GM12878 (cell line): ENCODE results near the gene RAD51B. TPM values are rescaled to one million over a fixed set of nuclear protein-coding genes. Genes with fewer than 3 reads are reported as not detected.

Source experiments
- ATAC-seq: fragments of 200-7000 bp; cut with Tn5 transposase; 3 replicates; pipeline ENCODE4 v1.9.1; 2020; ENCODE audit warnings: mild to moderate bottlenecking, moderate library complexity
- BruUV-seq: library from RNA; stranded (reverse); fragments of 400-500 nt; replicated peaks from 2 replicates; lab custom pipeline; 2021; lab: Mats Ljungman, UMichigan
- CTCF ChIA-PET: fragments of 300-600 bp; sonication (Branson Sonifier 250); formaldehyde crosslinking; extraction: SDS; loops from one replicate; lab custom pipeline; 2021; ENCODE audit warnings: inconsistent platforms; lab: Yijun Ruan, JAX
- POLR2A ChIA-PET: fragments of 350-600 bp; formaldehyde crosslinking; extraction: SDS; loops from one replicate; lab custom pipeline; 2021; ENCODE audit warnings: inconsistent platforms; lab: Charles Lee
- RAD21 ChIA-PET: fragments of 300-600 bp; sonication (Branson Sonifier 250); formaldehyde crosslinking; loops from one replicate; lab custom pipeline; 2023; ENCODE audit warnings: antibody characterized with exemption; ENCODE audit not compliant: unreplicated experiment; lab: Charles Lee
- SMC1A ChIA-PET: fragments of 300-600 bp; sonication (Branson Sonifier 250); formaldehyde crosslinking; loops from one replicate; lab custom pipeline; 2023; ENCODE audit not compliant: unreplicated experiment, uncharacterized antibody; lab: Charles Lee
- DNase-seq: peaks from one replicate; pipeline ENCODE4 v3.0.0-alpha.2; 2011; ENCODE audit warnings: low read depth, low spot score
- FAIRE-seq: peaks from 3 replicates; lab custom pipeline; 2011; peaks lifted over from hg19 to GRCh38; lab: Jason Lieb, UNC
- H2AFZ ChIP-seq: 2 replicates; pipeline ENCODE4 v1.6.0; 2011; ENCODE audit warnings: low read depth, low read length, control low read depth; ENCODE audit not compliant: control insufficient read depth
- H3K27ac ChIP-seq: 2 replicates; pipeline ENCODE4 v1.5.1; 2011; ENCODE audit warnings: control low read depth; ENCODE audit not compliant: control insufficient read depth, insufficient read depth
- H3K27me3 ChIP-seq, 2 experiments: replicated peaks in 1 of 2; 2 replicates each; pipeline versions ENCODE4 v1.6.0 to v1.6.1; 2011; ENCODE audit warnings: low read length in 1 of 2; ENCODE audit not compliant: control insufficient read depth in 2 of 2, insufficient read depth in 2 of 2
- H3K36me3 ChIP-seq, 2 experiments: 2 replicates each; pipeline ENCODE4 v1.5.1; 2011; ENCODE audit warnings: low read length in 1 of 2; ENCODE audit not compliant: control insufficient read depth in 2 of 2, insufficient read depth in 2 of 2
- H3K4me1 ChIP-seq: 2 replicates; pipeline ENCODE4 v1.6.1; 2011; ENCODE audit warnings: mild to moderate bottlenecking, low read length, moderate library complexity, mixed read lengths; ENCODE audit not compliant: control insufficient read depth, insufficient read depth
- H3K4me2 ChIP-seq: 2 replicates; pipeline ENCODE4 v1.6.0; 2011; ENCODE audit warnings: control low read depth; ENCODE audit not compliant: control insufficient read depth, insufficient read depth
- H3K4me3 ChIP-seq: fragments of 200-600 bp; sonication (generic); 2 replicates; pipeline ENCODE4 v1.5.1; 2016
- H3K79me2 ChIP-seq: 2 replicates; pipeline ENCODE4 v1.6.0; 2011; ENCODE audit warnings: low read length; ENCODE audit not compliant: control insufficient read depth, insufficient read depth
- H3K9ac ChIP-seq: 2 replicates; pipeline ENCODE4 v1.8.0; 2011; ENCODE audit warnings: low read length, control low read depth, mixed read lengths; ENCODE audit not compliant: control insufficient read depth, insufficient read depth
- H3K9me3 ChIP-seq: replicated peaks from 3 replicates; pipeline ENCODE4 v1.5.1; 2011; ENCODE audit warnings: mild to moderate bottlenecking, low read length; ENCODE audit not compliant: control insufficient read depth, insufficient read depth
- H4K20me1 ChIP-seq: 2 replicates; pipeline ENCODE4 v1.6.0; 2011; ENCODE audit not compliant: control insufficient read depth, insufficient read depth
- ASH2L ChIP-seq: fragments of 300-600, 200-600 bp; sonication (generic); IDR thresholded peaks from 2 replicates; pipeline ENCODE4 v1.6.1; 2017; ENCODE audit warnings: low read depth, mild to moderate bottlenecking, borderline replicate concordance
- ATF3 ChIP-seq: IDR thresholded peaks from 2 replicates; pipeline ENCODE4 v1.6.1; 2011; ENCODE audit warnings: low read depth, mild to moderate bottlenecking, low read length, moderate library complexity, borderline replicate concordance; ENCODE audit errors: extremely low read depth
- ELK1 ChIP-seq: IDR thresholded peaks from 2 replicates; pipeline ENCODE4 v1.6.1; 2012; ENCODE audit warnings: low read depth, low read length, improper control_type of control experiment
- HDAC6 ChIP-seq: fragments of 200-600 bp; sonication (generic); IDR thresholded peaks from one replicate; pipeline ENCODE4 v1.8.0; 2017; ENCODE audit warnings: antibody characterized with exemption; ENCODE audit not compliant: unreplicated experiment
- IRF5 ChIP-seq: fragments of 450-650 bp; IDR thresholded peaks from 2 replicates; pipeline ENCODE4 v1.6.1; 2017; ENCODE audit warnings: borderline replicate concordance
- MYC ChIP-seq: IDR thresholded peaks from 2 replicates; pipeline ENCODE4 v1.6.1; 2011; ENCODE audit warnings: mild to moderate bottlenecking, low read length, moderate library complexity, inconsistent platforms; ENCODE audit not compliant: insufficient read depth, insufficient replicate concordance, insufficient read length, severe bottlenecking
- NR2C2 ChIP-seq: IDR thresholded peaks from 2 replicates; pipeline ENCODE4 v1.6.1; 2011; ENCODE audit warnings: borderline replicate concordance, low read depth; ENCODE audit not compliant: control insufficient read depth, insufficient read length
- POLR2AphosphoS2 ChIP-seq: IDR thresholded peaks from 2 replicates; pipeline ENCODE4 v1.6.1; 2011; ENCODE audit warnings: low read depth, mild to moderate bottlenecking, low read length, improper control_type of control experiment, moderate library complexity
- RFX5 ChIP-seq: IDR thresholded peaks from 2 replicates; pipeline ENCODE4 v1.6.1; 2011; ENCODE audit warnings: low read depth, low read length, improper control_type of control experiment
- RUNX3 ChIP-seq: IDR thresholded peaks from 2 replicates; pipeline ENCODE4 v1.6.1; 2012; ENCODE audit warnings: low read length, inconsistent platforms
- SIX5 ChIP-seq: IDR thresholded peaks from 2 replicates; pipeline ENCODE4 v1.6.1; 2011; ENCODE audit warnings: mild to moderate bottlenecking, low read depth, low read length, moderate library complexity; ENCODE audit not compliant: severe bottlenecking
- ZNF217 ChIP-seq: fragments of 450-650 bp; IDR thresholded peaks from 2 replicates; pipeline ENCODE4 v1.6.1; 2017; ENCODE audit warnings: antibody characterized with exemption, mild to moderate bottlenecking
- WGBS: methylation state at CpG from one replicate; pipeline ENCODE4 v1.1.6; 2016; ENCODE audit warnings: low lambda C conversion rate; ENCODE audit not compliant: insufficient replicate concordance, insufficient coverage; ENCODE audit errors: missing lambda C conversion rate; 5-methylcytosine and 5-hydroxymethylcytosine counted together
- in situ Hi-C: fragments of 300-500 bp; cut with MboI; formaldehyde crosslinking; loops from 9 replicates; pipeline ENCODE4 v1.14.3; 2018; ENCODE audit warnings: mixed read lengths
- intact Hi-C: fragments of 100-400 bp; cut with micrococcal nuclease; formaldehyde crosslinking; loops from one replicate; pipeline ENCODE4 v1.14.2; 2022; ENCODE audit not compliant: unreplicated experiment
- polyA plus RNA-seq, 11 experiments: library from polyadenylated mRNA; depleted of rRNA in 4 of 11; unstranded in 6 of 11; stranded (reverse) in 5 of 11; fragments of >200 nt; fragmentation: Nextera tagmentation in 4 of 11; fragmentation: Illumina TruSeq in 1 of 11; extraction: Ambion mirVana in 4 of 11; extraction: Trizol in 1 of 11; gene quantifications; 1 replicate in 1 of 11; 2 replicates in 10 of 11; pipeline versions ENCODE4 v1.2.1 to v1.2.3, GENCODE V29; 2011 to 2016; ENCODE audit warnings: inconsistent platforms in 2 of 11, missing spikeins in 2 of 11, low read depth in 1 of 11
- total RNA-seq, 4 experiments: library from RNA; depleted of rRNA in 3 of 4; stranded (reverse); fragments of >200 nt in 3 of 4; fragmentation: Illumina TruSeq in 1 of 4; extraction: Trizol in 1 of 4; gene quantifications; 2 replicates each; pipeline versions ENCODE4 v1.2.1 to v1.2.3, GENCODE V29; 2013 to 2021
- TF ChIP-seq, protein P1 (sequence below): fragments of 450-650 bp; formaldehyde crosslinking; IDR thresholded peaks from 2 replicates; pipeline ENCODE4 v1.5.0; 2022; ENCODE audit warnings: mild to moderate bottlenecking, missing genetic modification characterization

The RAD51B gene
- total and polyA plus RNA-seq, 10 of the 15 experiments (the other 5 are each of a cell fraction or from before 2014, with no cell fraction given): 9.8 to 26.8 (median 21.3) TPM

DNA sequence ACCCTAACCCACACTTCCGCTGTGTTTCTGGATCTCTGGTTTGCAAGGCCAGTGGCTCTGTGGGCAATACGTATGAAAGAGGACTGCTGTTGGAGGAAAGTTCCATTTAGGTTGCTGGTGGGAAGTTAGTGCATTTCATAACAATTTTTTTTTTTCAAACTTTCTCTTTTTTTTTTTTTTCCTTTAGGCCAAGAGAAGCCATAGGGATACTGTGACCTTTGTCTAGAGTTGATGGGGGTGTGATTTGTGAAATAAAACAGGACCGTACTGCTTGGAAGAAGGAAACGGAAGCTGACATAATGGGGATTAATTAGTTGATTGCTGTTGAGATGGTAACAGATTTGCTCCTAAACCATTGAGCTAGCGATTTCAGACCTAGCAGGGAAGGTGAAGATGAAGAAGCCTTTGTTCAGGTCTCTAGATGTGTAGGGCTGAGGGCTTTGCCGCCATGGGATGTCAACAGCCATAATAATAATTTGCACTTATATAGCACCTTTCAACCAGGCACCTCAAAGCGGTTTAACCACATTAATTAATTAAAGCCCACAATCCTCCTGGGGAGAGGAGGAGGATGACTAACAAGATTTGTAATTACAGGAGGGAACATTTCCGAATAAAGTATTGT is 658.0 kb downstream of the RAD51B start:
- H3K4me2 ChIP-seq: no peak overlapping the region
- H3K9ac ChIP-seq: no peak overlapping the region
- DNase-seq (no peak), FAIRE-seq (no peak), ATAC-seq (no peak)
- in situ Hi-C loops: no loop called here
- H2AFZ ChIP-seq: no peak overlapping the region
- intact Hi-C loops: loop anchor here (2.0 to 10.0 kb wide), 2 partner anchors 17 to 533 kb away; no protein-coding TSS in a partner anchor
- peaks cover 16% of the 10 kb centered on the region for H3K4me1 ChIP-seq
- no peaks in the 10 kb centered on the region; the same call in 2 of the 3 replicates for H3K9me3 ChIP-seq
- WGBS: 90% methylated on average over 8 of the region's 8 CpGs
- no peaks in the 10 kb centered on the region for H4K20me1 ChIP-seq
- no peaks in the 10 kb centered on the region for H3K27me3 ChIP-seq
- peak overlapping the region; percentile 88; the same call in 1 of the 2 replicates for H3K27ac ChIP-seq
- ChIA-PET CTCF (interaction anchor here (1.7 to 2.8 kb wide), 2 partner anchors 18 to 29 kb away, joined by 5 to 16 read pairs; no protein-coding TSS in a partner anchor), RAD21 (interaction anchor here (1.3 to 2.9 kb wide), 7 partner anchors 10 to 115 kb away, joined by 4 to 30 read pairs (median 7); no protein-coding TSS in a partner anchor), POLR2A (interaction anchor here (0.6 to 2.2 kb wide), 3 partner anchors 29 to 100 kb away, joined by 4 to 7 read pairs (median 5); no protein-coding TSS in a partner anchor), SMC1A (interaction anchor here (0.7 to 2.9 kb wide), 12 partner anchors 12 to 310 kb away, joined by 3 to 18 read pairs (median 6); no protein-coding TSS in a partner anchor)
- H3K79me2 ChIP-seq: no peaks in the 10 kb centered on the region
- BruUV-seq: no TSS peak
- TF ChIP-seq MYC (no peak), ATF3 (no peak), ZNF217 (no peak), IRF5 (no peak), SIX5 (no peak), HDAC6 (no peak), POLR2AphosphoS2 (no peak), RUNX3 (no peak), RFX5 (no peak), ASH2L (no peak), NR2C2 (no peak), ELK1 (no peak)
- TF ChIP-seq, protein P1, sequence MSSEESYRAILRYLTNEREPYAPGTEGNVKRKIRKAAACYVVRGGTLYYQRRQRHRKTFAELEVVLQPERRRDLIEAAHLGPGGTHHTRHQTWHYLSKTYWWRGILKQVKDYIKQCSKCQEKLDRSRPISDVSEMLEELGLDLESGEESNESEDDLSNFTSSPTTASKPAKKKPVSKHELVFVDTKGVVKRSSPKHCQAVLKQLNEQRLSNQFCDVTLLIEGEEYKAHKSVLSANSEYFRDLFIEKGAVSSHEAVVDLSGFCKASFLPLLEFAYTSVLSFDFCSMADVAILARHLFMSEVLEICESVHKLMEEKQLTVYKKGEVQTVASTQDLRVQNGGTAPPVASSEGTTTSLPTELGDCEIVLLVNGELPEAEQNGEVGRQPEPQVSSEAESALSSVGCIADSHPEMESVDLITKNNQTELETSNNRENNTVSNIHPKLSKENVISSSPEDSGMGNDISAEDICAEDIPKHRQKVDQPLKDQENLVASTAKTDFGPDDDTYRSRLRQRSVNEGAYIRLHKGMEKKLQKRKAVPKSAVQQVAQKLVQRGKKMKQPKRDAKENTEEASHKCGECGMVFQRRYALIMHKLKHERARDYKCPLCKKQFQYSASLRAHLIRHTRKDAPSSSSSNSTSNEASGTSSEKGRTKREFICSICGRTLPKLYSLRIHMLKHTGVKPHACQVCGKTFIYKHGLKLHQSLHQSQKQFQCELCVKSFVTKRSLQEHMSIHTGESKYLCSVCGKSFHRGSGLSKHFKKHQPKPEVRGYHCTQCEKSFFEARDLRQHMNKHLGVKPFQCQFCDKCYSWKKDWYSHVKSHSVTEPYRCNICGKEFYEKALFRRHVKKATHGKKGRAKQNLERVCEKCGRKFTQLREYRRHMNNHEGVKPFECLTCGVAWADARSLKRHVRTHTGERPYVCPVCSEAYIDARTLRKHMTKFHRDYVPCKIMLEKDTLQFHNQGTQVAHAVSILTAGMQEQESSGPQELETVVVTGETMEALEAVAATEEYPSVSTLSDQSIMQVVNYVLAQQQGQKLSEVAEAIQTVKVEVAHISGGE (CRISPR knock-in tag): no peak
- H3K4me3 ChIP-seq: no peak overlapping the region
- H3K36me3 ChIP-seq: no peaks in the 10 kb centered on the region
